M059J (cell line): Measurements from ENCODE around the gene MSANTD1. TPM values are rescaled to one million over a fixed set of nuclear protein-coding genes. Genes with fewer than 3 reads are reported as not detected.
A peak's percentile ranks its signal among the peaks of the same experiment; 100 is the strongest.

ENCODE experiments used
- DNase-seq: peaks from one replicate; pipeline ENCODE4 v3.0.0-alpha.2; 2012; ENCODE audit warnings: low read depth
- total RNA-seq: library from RNA; depleted of rRNA; stranded (reverse); fragments of >200 nt; shearing (Covaris generic); gene quantifications from 2 replicates; pipeline ENCODE4 v1.2.3, GENCODE V29; 2014

MSANTD1 gene
- total RNA-seq, 1 experiment from 2014 or later = 0.10 TPM

DNA sequence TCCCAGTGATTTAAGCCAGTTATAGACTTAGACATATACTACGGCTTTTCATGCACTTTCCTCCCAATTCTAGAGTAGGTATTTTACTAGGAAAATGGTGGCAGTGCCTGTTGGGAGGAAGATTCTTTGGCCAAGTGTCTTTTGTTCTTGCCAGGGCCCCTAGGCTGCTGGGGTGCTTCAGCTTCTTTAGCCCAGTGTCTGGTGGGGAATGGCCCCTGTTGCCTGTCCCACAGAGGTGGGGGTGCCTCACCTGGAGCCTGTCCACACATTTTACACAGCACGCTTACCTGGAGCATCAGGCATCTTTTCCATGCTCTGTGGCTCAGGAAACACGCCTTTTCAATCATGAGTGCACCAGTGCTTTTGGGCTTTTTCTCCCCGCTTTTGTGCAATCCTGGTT lies 33.2 kb upstream of the MSANTD1 start:
- DNase-seq = no peak

DNA sequence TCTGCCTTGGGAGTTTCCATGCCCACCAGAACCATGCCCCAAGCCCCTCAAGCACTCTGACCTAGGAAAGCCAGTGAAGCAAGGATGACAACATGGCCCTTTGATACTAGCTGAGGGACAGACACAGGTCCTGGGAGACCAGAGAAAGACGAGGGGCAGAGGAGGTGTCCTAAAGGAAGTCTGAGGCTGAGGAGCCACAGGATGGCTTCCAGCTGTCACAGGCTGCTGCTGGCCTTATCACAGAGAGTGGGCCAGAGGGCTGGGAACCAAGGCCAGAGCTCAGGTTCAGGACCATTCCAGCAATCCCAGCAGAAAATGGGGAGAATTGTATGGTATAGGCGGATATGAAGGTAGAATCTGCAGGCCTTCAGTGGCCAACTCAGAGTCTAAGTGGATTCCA lies 31.7 kb upstream of the MSANTD1 start:
- no peak for DNase-seq

DNA sequence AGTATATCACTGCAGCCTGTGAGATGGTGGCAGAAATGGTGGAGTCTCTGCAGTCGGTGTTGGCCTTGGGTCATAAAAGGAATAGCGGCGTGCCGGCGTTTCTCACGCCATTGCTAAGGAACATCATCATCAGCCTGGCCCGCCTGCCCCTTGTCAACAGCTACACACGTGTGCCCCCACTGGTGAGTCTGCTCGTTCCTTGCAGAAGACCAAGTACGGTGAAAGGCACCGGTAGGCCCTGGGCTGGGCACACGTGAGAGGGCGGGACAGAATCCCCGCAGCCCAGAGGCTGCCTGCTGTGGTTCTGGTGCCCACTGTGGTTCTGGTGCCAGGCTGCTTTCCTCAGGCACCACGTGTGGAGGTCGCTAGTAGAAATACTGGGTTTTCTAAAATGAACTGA lies 31.2 kb upstream of the MSANTD1 start:
- no peak for DNase-seq

DNA sequence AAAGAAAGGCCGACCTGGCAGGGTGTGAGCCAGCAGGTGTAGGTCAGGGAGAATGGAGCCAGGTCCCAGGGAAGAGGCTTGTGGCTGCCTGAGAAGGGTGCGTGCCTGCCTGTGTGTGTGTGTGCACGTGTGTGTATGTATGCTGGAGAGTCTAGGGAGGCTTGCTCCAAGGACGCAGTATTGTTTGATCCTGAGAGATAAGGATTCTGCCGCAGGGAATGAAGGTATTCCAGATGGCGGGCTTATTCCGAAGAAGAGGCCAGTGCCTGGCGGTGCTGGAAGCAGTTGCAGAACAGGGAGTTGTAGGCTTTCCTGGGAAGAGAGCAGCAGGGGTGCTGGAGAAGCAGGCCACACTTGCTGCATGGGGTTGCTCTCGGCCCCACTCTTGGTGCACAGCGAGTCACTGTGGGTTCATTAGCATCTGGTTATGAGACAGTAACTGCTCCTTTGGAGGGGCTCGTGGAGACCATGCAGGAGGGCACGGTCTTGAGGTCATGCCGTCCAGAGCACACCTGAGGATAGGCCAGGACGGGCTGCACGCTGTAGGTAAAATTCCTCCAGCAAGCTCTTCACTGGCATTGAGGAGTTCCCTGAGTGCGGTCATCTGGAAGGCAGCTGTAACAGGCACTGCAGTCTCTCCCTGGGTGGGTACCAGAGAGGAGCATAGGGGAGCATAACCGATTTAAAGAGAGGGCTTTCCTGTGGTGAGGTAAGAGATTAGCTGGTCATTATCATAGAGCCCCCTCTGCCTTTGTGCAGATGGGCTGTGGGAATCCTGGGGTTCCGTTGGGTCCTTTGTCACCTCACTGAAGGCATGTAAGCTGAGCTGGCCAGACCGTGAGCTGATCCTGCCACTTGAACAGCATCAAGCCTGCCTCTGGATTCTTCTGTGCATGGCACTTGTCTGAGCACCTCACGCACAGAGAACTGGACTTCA lies 29.9 kb upstream of the MSANTD1 start:
- DNase-seq = no peak

DNA sequence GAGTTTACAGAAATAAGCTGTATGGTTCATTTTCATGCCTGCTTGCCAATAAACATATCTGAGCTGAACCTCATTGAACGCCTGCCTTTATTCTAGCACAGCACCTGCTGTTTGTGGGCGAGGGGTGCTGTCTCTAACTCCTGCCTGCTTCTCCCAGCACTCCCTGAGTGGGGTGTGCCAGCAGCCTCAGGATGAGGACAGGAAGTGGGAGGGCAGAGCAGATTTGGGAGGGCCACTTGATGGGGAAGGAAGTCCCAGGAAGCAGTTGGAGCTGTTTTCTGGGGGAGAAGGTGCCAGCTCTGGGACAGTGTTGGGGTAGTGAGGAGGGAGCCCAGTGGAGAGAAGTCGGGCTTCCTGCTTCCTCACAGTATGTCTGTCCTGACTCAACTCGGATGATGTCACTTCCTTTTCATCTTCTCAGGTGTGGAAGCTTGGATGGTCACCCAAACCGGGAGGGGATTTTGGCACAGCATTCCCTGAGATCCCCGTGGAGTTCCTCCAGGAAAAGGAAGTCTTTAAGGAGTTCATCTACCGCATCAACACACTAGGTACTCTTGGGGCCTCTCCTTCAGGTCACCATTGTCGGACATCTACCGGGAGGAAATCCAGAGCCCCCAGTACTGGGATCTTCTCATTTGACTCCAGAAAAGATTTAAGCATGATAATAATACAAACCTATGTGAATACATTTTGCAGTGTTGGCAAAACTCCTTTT lies 29.0 kb upstream of the MSANTD1 start:
- no peak for DNase-seq

DNA sequence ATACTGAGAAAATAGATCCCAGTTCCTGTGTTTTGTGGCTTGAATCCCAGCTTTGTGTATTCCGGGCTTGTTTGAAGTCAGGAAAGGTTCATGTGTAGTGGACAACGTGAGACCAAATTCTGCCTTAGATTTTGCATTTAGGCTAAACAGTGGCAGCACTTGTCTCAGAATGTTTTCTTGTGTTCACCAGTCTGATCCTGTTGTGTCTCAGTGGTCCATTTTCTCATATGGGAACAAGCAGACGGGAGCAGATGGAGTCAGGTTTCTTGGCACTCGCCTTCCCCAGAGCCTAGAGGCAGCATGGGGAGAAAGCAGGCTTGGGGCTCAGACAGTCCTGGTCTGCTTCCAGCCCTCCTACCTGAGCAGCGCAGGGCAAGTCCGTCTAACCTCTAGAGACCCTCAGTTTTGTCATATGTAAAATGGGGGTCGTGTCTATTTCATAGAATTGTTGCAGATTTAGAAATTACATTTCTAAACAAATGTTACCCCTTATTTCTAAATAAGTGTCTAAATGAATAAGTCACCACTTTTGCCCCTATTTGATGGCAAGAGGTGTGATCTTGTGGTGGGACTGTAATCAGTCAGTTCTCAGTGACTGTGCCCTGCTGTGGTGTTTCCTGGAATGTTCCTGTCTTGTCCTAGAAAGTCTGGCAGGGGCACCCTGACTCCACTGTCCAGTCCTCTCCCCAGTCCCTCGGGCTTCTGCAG lies 28.3 kb upstream of the MSANTD1 start:
- no peak for DNase-seq

DNA sequence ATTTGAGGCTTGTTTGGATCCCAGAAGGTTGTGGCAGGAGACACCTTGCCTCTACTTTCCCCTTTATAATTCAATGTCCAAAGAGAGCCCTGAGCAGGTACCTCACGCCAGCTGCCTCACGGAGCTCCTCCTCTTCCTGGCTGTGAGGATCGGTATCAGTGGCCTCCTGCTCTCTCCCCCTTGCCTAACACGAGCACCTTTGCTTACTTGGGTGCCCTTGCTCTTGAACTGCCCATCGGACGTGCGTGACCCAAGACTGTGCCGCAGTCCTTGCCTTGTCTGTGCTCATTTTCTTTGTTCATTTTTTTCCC lies 27.8 kb upstream of the MSANTD1 start:
- DNase-seq = no peak

DNA sequence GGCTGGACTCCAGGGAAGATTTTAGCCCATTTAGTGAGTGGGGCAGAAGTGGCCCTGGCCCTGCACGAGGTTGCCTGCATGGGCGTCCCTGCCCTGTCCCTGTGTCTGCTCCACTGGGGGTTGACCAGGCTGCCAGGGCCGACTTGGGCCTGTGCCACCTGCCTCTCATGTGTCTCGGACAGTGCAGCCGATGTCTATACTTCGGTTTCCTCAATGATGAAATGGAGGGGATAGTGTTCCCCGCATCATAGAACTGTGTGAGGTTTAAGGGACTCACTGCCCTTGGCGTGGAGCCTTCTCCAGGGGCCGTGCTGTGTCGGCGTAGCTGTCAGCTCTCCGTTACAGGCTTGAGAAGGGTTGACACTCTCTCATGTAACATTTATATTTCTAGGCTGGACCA lies 27.0 kb upstream of the MSANTD1 start:
- DNase-seq = no peak

DNA sequence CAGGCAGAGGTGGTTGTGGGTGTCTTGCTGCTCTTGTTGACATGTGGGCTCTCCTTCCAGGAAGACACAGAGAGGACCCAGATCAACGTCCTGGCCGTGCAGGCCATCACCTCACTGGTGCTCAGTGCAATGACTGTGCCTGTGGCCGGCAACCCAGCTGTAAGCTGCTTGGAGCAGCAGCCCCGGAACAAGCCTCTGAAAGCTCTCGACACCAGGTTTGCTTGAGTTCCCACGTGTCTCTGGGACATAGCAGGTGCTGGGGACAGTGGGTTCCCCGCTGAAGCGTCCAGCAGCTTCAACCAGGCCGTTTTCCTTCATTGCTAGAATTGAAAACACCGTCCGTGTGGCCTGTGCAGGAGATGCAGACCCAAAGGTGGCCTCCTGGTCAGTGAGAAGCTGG lies 25.6 kb upstream of the MSANTD1 start:
- DNase-seq = no peak

DNA sequence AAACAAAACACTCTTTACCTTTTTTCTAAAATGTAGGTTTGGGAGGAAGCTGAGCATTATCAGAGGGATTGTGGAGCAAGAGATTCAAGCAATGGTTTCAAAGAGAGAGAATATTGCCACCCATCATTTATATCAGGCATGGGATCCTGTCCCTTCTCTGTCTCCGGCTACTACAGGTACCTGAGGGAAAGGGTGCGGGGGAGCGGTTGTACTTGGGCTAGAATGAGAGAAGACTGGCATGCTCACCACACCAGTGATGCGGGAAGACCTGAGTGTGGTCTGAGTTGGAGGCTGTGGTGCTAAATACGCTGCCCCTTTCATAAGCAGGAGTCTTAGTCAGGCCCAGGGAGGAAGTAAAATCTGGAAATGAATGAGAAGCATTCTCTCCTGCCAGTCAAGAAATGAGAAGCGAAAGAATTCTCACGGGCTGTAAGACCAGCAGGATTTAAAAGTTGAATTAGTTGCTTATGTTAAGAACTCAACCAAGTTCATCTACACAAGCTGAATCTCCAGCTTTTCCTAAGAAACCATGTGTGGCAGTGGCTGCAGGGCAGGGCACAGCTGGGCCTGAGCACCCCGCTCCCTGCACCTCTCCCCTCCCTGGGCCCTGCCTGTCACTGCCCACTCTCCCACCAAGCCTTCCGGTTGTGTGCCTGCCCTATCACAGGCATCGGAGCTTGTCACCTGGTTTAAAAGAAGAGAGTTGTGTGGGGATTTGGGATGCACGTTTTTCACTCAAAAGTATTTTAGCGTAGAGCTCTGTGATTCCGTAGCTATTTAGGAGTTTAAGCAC lies 24.8 kb upstream of the MSANTD1 start:
- no peak for DNase-seq

DNA sequence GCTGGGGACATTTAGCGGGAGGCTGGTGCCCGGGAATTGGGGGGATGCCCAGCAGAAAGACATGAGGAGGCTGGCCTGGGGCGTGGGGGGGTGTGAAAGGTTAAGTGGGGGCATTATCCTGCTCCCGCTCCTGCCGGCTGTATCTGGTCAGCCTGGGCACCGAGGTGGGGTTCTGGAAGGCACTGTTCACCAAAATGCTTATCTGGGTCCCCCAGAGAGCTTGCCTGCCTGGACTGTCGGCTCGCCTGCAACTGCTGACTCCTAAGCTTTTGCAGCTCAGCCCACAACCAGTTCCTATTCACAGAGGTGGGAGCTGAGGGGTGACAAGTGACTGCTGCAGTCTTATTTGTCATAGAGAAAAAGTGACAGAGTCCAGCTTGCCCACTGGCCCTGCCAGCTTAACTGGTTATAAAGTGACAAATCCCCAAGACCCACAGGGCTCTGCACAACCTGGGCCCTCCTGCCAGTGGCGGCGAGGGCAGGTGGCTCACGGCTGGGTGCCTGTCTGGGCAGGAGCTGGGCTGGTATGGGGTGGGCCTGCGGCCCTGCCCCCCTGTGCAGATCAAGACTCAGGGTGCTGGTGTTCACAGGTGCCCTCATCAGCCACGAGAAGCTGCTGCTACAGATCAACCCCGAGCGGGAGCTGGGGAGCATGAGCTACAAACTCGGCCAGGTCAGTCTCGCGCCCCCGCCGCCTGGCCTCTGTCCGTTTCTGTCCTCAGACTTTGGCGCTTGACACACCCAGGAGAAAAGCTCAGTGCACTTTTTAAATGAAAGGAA lies 23.7 kb upstream of the MSANTD1 start:
- no peak for DNase-seq

DNA sequence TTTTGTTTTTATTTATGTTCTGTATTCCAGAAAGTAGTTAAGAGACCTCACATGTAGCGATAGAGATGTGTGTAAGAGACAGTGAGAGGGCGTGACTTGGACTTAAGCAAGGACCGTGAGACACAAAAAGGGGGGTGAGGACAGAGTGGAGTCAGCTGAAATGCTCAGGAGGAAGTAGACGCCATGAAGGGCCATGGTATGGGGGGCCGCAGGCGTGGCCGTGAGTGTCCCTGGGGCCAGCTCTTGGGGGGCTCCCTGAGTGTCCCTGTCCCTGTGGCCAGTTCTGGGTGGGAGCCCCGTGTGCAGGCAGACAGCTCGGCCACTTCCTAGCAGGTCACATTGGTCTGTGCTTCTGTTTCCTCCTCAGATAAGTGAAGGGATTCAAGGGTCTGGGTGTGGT lies 23.0 kb upstream of the MSANTD1 start:
- no peak for DNase-seq

DNA sequence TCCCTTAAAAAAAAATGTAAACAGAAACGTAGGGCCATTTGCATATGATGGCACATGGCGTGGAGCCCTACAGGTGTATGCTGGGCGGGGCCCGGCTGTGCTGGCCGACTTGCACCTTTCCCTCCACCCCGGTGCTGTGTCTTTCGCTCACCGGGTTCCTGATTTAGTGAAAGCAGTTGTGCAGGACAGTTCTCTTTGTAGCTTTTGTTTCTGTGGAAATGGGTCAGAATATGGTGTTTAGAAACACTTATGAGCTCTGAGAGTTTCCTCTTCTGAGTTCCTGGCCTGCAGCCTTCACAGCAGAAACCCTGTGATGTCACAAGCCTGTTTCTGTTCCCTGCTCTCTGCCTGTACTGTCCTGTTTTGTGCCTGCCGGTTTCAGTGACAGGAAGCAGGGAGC lies 22.5 kb upstream of the MSANTD1 start:
- no peak for DNase-seq

DNA sequence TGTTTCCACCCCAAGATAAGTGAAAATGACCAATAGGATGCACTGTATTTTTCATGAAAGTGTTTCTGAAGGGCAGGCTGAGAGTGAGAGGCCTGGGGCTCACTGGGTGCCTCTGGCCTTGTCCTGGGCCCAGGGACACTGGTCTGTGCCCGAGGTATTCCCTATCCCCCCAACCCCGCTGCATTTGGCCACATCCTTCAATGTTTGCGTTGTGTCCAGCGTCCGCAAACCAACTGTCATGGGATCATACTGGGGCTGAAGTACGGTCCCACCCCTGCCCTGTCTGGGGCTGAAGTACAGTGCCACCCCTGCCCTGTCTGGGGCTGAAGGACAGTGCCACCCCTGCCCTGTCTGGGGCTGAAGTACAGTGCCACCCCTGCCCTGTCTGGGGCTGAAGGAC lies 22.0 kb upstream of the MSANTD1 start:
- no peak for DNase-seq

DNA sequence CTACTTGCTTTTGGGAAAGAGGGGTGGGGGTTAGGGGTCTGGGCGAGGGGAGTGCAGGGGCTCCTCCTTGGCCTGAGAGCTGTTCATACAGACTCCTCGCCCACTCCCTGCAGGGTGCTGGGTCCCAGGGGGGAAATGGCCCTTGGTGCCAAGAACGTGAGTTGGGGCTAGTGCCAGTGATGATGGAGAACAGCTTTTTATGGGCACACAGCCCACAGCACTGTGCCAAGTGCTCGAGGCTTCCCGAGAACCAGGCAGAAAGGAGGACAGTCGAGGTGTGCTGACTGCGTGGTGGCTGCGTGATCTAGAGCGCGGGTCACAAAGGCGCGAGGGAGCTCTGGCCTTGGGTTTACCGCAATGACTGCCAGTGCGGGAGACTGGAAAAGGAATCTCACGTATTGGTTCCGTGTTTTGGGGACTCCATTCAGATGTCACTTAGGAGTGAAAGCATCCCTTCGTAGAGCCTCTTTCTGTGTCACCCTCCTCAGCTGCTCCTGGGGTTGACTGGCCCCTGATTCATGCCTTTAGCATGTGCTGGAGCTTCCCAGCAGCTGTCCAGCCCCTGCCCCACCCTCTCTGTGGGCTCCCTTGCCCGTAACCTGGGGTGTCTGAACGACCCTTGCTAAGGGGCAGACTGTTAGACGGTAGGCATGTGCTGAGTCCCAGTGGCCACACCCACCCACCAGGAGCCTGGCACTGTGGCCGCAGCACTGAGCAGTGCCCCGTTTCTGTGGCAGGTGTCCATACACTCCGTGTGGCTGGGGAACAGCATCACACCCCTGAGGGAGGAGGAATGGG lies 20.9 kb upstream of the MSANTD1 start:
- DNase-seq = no peak

DNA sequence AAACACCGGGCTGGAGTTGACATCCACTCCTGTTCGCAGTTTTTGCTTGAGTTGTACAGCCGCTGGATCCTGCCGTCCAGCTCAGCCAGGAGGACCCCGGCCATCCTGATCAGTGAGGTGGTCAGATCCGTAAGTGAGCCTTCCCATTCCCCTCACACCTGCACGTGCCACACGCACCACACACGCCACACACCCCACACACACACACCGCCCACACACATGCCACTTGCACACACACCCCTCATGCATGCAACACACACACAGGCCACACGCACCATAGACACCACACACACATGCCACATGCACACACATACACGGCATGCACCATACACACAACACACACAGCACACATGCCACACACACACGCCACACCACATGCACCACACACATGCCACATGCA lies 20.1 kb upstream of the MSANTD1 start:
- no peak for DNase-seq

DNA sequence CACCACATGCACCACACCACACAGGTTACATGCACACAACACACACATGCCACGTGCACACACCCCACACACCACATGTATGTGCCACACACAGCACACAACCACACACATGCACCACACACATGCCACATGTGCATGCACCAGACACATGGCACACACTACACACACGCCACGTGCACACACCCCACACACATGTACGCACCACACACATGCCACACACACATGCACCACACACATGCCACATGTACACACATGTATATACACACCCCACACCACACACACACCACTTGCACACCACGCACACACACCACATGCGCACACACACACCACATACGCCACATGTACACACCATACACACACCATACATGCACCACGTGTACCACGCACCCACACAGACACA lies 19.6 kb upstream of the MSANTD1 start:
- no peak for DNase-seq

DNA sequence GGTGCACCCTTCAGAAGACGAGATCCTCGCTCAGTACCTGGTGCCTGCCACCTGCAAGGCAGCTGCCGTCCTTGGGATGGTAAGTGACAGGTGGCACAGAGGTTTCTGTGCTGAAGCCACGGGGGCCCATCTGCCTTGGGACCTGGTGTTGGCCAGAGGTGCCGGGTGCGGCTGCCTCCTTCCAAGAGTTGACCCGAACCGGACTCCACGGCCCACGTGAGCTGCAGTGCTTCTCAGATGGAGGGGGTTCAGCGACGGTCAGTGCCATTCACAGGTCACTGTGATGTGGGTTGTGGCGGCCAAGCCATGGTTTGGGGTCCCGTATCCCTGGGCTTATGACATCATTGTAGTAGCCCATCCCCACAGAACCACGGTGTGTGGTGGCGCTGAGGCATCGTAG lies 19.0 kb upstream of the MSANTD1 start:
- no peak for DNase-seq

DNA sequence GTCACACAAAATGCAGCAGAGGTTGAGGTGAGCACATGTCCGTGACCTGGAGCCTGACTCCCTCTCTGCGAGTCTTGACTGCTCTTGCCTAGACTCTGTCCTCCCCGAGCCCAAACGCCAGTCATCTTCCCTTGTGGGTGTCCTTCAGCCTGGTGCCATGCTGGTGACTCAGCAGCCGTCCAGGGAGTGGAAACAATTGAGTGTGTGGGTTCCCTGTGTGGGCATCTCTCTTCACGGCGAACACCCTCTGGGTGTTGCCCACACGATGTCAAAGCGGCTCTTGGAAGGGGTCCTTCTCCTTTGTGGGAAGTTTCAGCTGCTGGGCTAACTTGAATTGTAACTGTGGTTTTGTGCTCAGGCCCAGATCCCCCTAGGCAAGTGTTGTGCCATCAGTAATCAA lies 17.5 kb upstream of the MSANTD1 start:
- DNase-seq = peak; percentile 81

DNA sequence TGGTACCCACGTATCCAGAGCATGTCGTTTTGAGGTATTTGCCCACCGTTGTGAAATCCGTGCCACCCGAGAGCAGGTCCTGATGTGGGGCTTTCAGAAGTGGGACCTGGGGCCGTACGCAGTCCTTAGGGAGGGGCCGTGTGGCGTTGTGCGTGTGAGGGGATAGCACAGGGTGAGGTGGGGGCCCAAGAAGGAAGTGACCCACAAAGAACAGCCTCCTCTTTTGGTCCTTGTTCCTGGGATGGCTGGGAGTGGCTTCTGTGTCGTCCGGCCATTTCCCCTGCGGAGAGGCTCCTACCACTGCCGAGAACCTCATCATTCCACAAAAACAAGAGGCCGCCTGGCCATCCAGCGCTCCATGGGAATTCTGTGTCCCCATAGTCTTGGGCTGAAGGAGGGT lies 17.0 kb upstream of the MSANTD1 start:
- DNase-seq = no peak
